T47D (cell line): ENCODE data around the gene PRKAR2A.
"Not testable (repeated sequence)": the region's sequence is repeated elsewhere in the genome, so short reads cannot be mapped to it uniquely, and the experiment has no call there.

Experiments used
- DNase-seq, 2 experiments: peaks; one replicate each; pipeline versions ENCODE4 v3.0.0 to v3.0.0-alpha.2; 2011 to 2012; ENCODE audit warnings: low read depth in 1 of 2, low spot score in 1 of 2
- JUND ChIP-seq: IDR thresholded peaks from 2 replicates; pipeline ENCODE4 v1.6.1; 2012; ENCODE audit warnings: low read depth
- in situ Hi-C: cut with HindIII; loops from 2 replicates; pipeline ENCODE4 v1.10.0; 2016; ENCODE audit warnings: low sequenced_read_pairs, low pct_unique_long_range_greater_than_20kb

Gene PRKAR2A

GRCh38 chr3:48784426-48785120 is 63.1 kb downstream of the PRKAR2A start:
- no peak for DNase-seq
- no peak for TF ChIP-seq JUND
- in situ Hi-C loops = no loop called here

GRCh38 chr3:48783304-48783703 is 64.4 kb downstream of the PRKAR2A start:
- no peak for DNase-seq
- in situ Hi-C loops = no loop called here
- no peak for TF ChIP-seq JUND

GRCh38 chr3:48782046-48782445 is 65.6 kb downstream of the PRKAR2A start:
- no peak for TF ChIP-seq JUND
- in situ Hi-C loops = no loop called here
- DNase-seq = no peak

- DNase-seq, in situ Hi-C loops: not testable (repeated sequence)
Observed at GRCh38 chr3:48778565-48778964, 69.1 kb downstream of the PRKAR2A start.

- TF ChIP-seq JUND = no peak
- in situ Hi-C loops = no loop called here
- no peak for DNase-seq
Observed at GRCh38 chr3:48776854-48777253, 70.8 kb downstream of the PRKAR2A start.

- in situ Hi-C loops = no loop called here
- DNase-seq = no peak
- no peak for TF ChIP-seq JUND
Observed at GRCh38 chr3:48770192-48770502, 77.5 kb downstream of the PRKAR2A start.

- no peak for TF ChIP-seq JUND
- DNase-seq = peak in 1 of 2 experiments; percentile 46
- in situ Hi-C loops = no loop called here
Observed at GRCh38 chr3:48765376-48765775, 82.3 kb downstream of the PRKAR2A start.

- no peak for DNase-seq
- TF ChIP-seq JUND = no peak
- in situ Hi-C loops = no loop called here
Observed at GRCh38 chr3:48762816-48763215, 84.9 kb downstream of the PRKAR2A start.

GRCh38 chr3:48759991-48760540 is 87.6 kb downstream of the PRKAR2A start:
- in situ Hi-C loops, DNase-seq: not testable (repeated sequence)

GRCh38 chr3:48759531-48759930 is 88.1 kb downstream of the PRKAR2A start:
- DNase-seq = peak in 1 of 2 experiments; percentile 78
- in situ Hi-C loops = not testable (repeated sequence)

- TF ChIP-seq JUND = no peak
- in situ Hi-C loops = no loop called here
- DNase-seq = peak in 1 of 2 experiments; percentile 49
Observed at GRCh38 chr3:48759071-48759470, 88.6 kb downstream of the PRKAR2A start.

GRCh38 chr3:48756640-48757039 is 91.0 kb downstream of the PRKAR2A start:
- no peak for DNase-seq
- no peak for TF ChIP-seq JUND
- in situ Hi-C loops = no loop called here

- no peak for DNase-seq
- TF ChIP-seq JUND = no peak
- in situ Hi-C loops = no loop called here
Observed at GRCh38 chr3:48750856-48751255, 96.8 kb downstream of the PRKAR2A start.

GRCh38 chr3:48748754-48749153 is 98.9 kb downstream of the PRKAR2A start:
- no peak for TF ChIP-seq JUND
- in situ Hi-C loops = no loop called here
- no peak for DNase-seq
